Liver (tissue), 9 donors: ENCODE measurements around the gene PAQR9. TPM values are rescaled to one million over a fixed set of nuclear protein-coding genes. Genes with fewer than 3 reads are reported as not detected.

Experiments
- DNase-seq: peaks from one replicate; pipeline ENCODE4 v3.0.0-alpha.2; 2017; ENCODE audit warnings: low spot score
- H3K27ac ChIP-seq, 2 donors: one replicate each; pipeline ENCODE4 v1.7.0; 2013; ENCODE audit warnings: inconsistent platforms in 2 of 2, low read length in 2 of 2, control low read depth in 1 of 2, low read depth in 1 of 2, mild to moderate bottlenecking in 1 of 2
- H3K27me3 ChIP-seq, 4 donors: one replicate each; pipeline versions ENCODE4 v1.6.1 to v1.7.0; 2013; ENCODE audit warnings: low read length in 3 of 4, inconsistent platforms in 1 of 4, mild to moderate bottlenecking in 1 of 4, moderate library complexity in 1 of 4; ENCODE audit not compliant: control insufficient read depth in 4 of 4, insufficient read depth in 4 of 4
- H3K36me3 ChIP-seq, 4 donors: one replicate each; pipeline versions ENCODE4 v1.6.1 to v1.7.0; 2013; ENCODE audit warnings: low read length in 3 of 4, mild to moderate bottlenecking in 3 of 4, low read depth in 1 of 4, moderate library complexity in 1 of 4; ENCODE audit not compliant: control insufficient read depth in 4 of 4, insufficient read depth in 3 of 4
- H3K4me1 ChIP-seq, 4 donors: one replicate each; pipeline versions ENCODE4 v1.6.1 to v1.7.0; 2013; ENCODE audit warnings: low read length in 3 of 4, mild to moderate bottlenecking in 3 of 4, moderate library complexity in 1 of 4; ENCODE audit not compliant: control insufficient read depth in 4 of 4, insufficient read depth in 4 of 4
- H3K4me3 ChIP-seq, 3 donors: one replicate each; pipeline versions ENCODE4 v1.6.1 to v1.7.0; 2013; ENCODE audit warnings: low read length in 3 of 3, control low read depth in 1 of 3, low read depth in 1 of 3, mild to moderate bottlenecking in 1 of 3
- H3K9ac ChIP-seq, 2 donors: one replicate each; pipeline ENCODE4 v1.7.0; 2013; ENCODE audit warnings: low read length in 2 of 2, mild to moderate bottlenecking in 2 of 2, moderate library complexity in 2 of 2, control low read depth in 1 of 2, low read depth in 1 of 2
- H3K9me3 ChIP-seq, 4 donors: one replicate each; pipeline versions ENCODE4 v1.6.1 to v1.7.0; 2013; ENCODE audit warnings: low read length in 3 of 4; ENCODE audit not compliant: control insufficient read depth in 4 of 4
- EGR1 ChIP-seq, 2 donors: IDR thresholded peaks; 2 replicates each; pipeline ENCODE4 v1.6.1; 2016 to 2018; ENCODE audit warnings: antibody characterized with exemption in 2 of 2, low read depth in 2 of 2
- FOXA1 ChIP-seq: IDR thresholded peaks from 2 replicates; pipeline ENCODE4 v1.6.1; 2016; ENCODE audit warnings: antibody characterized with exemption
- FOXA2 ChIP-seq: IDR thresholded peaks from 2 replicates; pipeline ENCODE4 v1.6.1; 2016; ENCODE audit warnings: antibody characterized with exemption
- GABPA ChIP-seq, 2 donors: IDR thresholded peaks in 1 of 2; conservative IDR thresholded peaks in 1 of 2; 2 replicates each; pipeline ENCODE4 v1.6.1; 2016; ENCODE audit warnings: antibody characterized with exemption in 2 of 2, mild to moderate bottlenecking in 1 of 2, moderate library complexity in 1 of 2
- HNF4A ChIP-seq, 2 donors: conservative IDR thresholded peaks; 2 replicates each; pipeline ENCODE4 v1.6.1; 2016; ENCODE audit warnings: antibody characterized with exemption in 2 of 2, mild to moderate bottlenecking in 2 of 2
- HNF4G ChIP-seq: IDR thresholded peaks from 2 replicates; pipeline ENCODE4 v1.6.1; 2016; ENCODE audit warnings: antibody characterized with exemption
- RAD21 ChIP-seq, 2 donors: IDR thresholded peaks; 2 replicates each; pipeline ENCODE4 v1.6.1; 2016; ENCODE audit warnings: antibody characterized with exemption in 2 of 2, mild to moderate bottlenecking in 2 of 2
- RXRA ChIP-seq, 2 donors: IDR thresholded peaks; 2 replicates each; pipeline ENCODE4 v1.6.1; 2017 to 2018; ENCODE audit warnings: antibody characterized with exemption in 2 of 2, mild to moderate bottlenecking in 1 of 2
- SP1 ChIP-seq: IDR thresholded peaks from 2 replicates; pipeline ENCODE4 v1.6.1; 2018; ENCODE audit warnings: antibody characterized with exemption, mild to moderate bottlenecking
- TAF1 ChIP-seq: conservative IDR thresholded peaks from 2 replicates; pipeline ENCODE4 v1.6.1; 2016; ENCODE audit warnings: antibody characterized with exemption, mild to moderate bottlenecking
- YY1 ChIP-seq: IDR thresholded peaks from 2 replicates; pipeline ENCODE4 v1.6.1; 2016; ENCODE audit warnings: antibody characterized with exemption, mild to moderate bottlenecking
- WGBS: extraction: QIAGEN DNeasy Blood & Tissue Kit; methylation state at CpG from one replicate; pipeline ENCODE4 v1.1.7; 2013; 5-methylcytosine and 5-hydroxymethylcytosine counted together
- polyA plus RNA-seq, 2 donors: library from polyadenylated mRNA; stranded (reverse) in 1 of 2; unstranded in 1 of 2; fragments of 200-250 nt in 1 of 2; fragments of >200 nt in 1 of 2; fragmentation: Nextera tagmentation in 1 of 2; extraction: Ambion mirVana in 1 of 2; gene quantifications; one replicate each; pipeline versions ENCODE4 v1.2.1 to v1.2.3, GENCODE V29; 2013 to 2015
- total RNA-seq, 2 donors: library from RNA; depleted of rRNA; stranded (reverse); fragments of >200 nt; gene quantifications; one replicate each; pipeline ENCODE4 v1.2.3, GENCODE V29; 2014
- TF ChIP-seq, protein P1 (sequence below): IDR thresholded peaks from 2 replicates; pipeline ENCODE4 v1.6.1; 2016; ENCODE audit warnings: antibody characterized with exemption, mild to moderate bottlenecking
- TF ChIP-seq, protein P2 (sequence below): IDR thresholded peaks from 2 replicates; pipeline ENCODE4 v1.6.1; 2016; ENCODE audit warnings: antibody characterized with exemption
- TF ChIP-seq, protein P3 (sequence below): IDR thresholded peaks from 2 replicates; pipeline ENCODE4 v1.6.1; 2016; ENCODE audit warnings: antibody characterized with exemption
- donor health status: healthy.
- donor health status: healthy.
- donor health status: healthy.
- donor health status: healthy.
- donor health status: healthy.

The PAQR9 gene
- total and polyA plus RNA-seq, 4 donors: 3.6 to 24.3 (median 12.6) TPM

DNA sequence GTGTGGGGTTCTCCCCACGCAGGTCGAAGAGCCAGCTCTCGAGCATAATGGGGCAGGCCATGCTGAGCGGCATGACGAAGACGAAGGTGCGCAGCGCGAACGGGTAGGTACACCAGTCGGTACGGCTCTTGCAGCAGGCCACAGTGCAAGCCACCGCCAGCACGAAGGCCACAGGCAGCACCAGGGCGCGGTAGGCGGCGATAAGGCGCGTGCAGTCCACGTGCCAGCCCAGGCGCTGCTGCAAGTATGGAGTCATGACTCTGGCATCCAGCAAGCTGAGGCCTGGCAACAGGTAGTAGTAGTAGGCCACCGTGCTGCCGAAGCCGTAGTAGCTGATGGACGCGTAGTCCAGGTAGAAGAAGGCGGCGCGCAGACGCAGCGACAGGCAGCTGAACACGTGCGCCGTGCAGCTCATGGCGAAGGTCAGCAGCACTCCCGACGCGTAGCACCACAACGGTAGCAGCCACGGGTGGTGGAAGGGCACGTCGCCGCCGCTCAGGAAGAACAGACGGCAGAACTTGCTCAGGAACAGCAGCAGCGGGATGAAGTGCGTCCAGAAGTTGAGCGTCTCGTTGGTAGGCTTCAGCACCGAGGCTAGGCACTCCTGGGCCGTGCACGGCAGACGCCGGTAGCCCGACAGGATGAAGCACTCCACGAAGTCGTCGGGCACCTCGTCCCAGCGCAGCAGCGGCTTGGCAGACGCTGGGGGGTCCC, 797 bp downstream of the PAQR9 start:
- H3K27ac ChIP-seq: peak overlapping the region; percentile 51 to 75
- 41% methylated on average over 63 of the region's 63 CpGs for WGBS
- H3K9ac ChIP-seq: no peak overlapping the region
- H3K4me3 ChIP-seq: peak overlapping the region; percentile 50 to 90 (median 64)
- no peaks in the 10 kb centered on the region for H3K27me3 ChIP-seq
- DNase-seq: no peak
- TF ChIP-seq, protein P1, sequence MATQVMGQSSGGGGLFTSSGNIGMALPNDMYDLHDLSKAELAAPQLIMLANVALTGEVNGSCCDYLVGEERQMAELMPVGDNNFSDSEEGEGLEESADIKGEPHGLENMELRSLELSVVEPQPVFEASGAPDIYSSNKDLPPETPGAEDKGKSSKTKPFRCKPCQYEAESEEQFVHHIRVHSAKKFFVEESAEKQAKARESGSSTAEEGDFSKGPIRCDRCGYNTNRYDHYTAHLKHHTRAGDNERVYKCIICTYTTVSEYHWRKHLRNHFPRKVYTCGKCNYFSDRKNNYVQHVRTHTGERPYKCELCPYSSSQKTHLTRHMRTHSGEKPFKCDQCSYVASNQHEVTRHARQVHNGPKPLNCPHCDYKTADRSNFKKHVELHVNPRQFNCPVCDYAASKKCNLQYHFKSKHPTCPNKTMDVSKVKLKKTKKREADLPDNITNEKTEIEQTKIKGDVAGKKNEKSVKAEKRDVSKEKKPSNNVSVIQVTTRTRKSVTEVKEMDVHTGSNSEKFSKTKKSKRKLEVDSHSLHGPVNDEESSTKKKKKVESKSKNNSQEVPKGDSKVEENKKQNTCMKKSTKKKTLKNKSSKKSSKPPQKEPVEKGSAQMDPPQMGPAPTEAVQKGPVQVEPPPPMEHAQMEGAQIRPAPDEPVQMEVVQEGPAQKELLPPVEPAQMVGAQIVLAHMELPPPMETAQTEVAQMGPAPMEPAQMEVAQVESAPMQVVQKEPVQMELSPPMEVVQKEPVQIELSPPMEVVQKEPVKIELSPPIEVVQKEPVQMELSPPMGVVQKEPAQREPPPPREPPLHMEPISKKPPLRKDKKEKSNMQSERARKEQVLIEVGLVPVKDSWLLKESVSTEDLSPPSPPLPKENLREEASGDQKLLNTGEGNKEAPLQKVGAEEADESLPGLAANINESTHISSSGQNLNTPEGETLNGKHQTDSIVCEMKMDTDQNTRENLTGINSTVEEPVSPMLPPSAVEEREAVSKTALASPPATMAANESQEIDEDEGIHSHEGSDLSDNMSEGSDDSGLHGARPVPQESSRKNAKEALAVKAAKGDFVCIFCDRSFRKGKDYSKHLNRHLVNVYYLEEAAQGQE: no peak
- TF ChIP-seq YY1: peak; percentile 80
- peak in 1 of 2 donors; percentile 8 for TF ChIP-seq HNF4A (conservative IDR thresholded peaks at IDR 0.05)
- TF ChIP-seq EGR1 (IDR thresholded peaks at IDR 0.05; ENCODE audit: low read depth in 2 of 2): no peak
- TF ChIP-seq FOXA2: no peak
- no peak for TF ChIP-seq TAF1
- no peak for TF ChIP-seq HNF4G
- no peak for TF ChIP-seq RAD21 (IDR thresholded peaks at IDR 0.05)
- no peak for TF ChIP-seq FOXA1
- TF ChIP-seq, protein P2, sequence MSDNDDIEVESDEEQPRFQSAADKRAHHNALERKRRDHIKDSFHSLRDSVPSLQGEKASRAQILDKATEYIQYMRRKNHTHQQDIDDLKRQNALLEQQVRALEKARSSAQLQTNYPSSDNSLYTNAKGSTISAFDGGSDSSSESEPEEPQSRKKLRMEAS: peak; percentile 87
- no peak for TF ChIP-seq GABPA (IDR thresholded peaks at IDR 0.05 in 1 of 2, conservative IDR thresholded peaks at IDR 0.05 in 1 of 2)
- TF ChIP-seq, protein P3, sequence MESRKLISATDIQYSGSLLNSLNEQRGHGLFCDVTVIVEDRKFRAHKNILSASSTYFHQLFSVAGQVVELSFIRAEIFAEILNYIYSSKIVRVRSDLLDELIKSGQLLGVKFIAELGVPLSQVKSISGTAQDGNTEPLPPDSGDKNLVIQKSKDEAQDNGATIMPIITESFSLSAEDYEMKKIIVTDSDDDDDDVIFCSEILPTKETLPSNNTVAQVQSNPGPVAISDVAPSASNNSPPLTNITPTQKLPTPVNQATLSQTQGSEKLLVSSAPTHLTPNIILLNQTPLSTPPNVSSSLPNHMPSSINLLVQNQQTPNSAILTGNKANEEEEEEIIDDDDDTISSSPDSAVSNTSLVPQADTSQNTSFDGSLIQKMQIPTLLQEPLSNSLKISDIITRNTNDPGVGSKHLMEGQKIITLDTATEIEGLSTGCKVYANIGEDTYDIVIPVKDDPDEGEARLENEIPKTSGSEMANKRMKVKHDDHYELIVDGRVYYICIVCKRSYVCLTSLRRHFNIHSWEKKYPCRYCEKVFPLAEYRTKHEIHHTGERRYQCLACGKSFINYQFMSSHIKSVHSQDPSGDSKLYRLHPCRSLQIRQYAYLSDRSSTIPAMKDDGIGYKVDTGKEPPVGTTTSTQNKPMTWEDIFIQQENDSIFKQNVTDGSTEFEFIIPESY: no peak
- TF ChIP-seq RXRA (IDR thresholded peaks at IDR 0.05): no peak
- TF ChIP-seq SP1: no peak
- no peaks in the 10 kb centered on the region for H3K36me3 ChIP-seq
- H3K9me3 ChIP-seq: no peaks in the 10 kb centered on the region
- peaks cover 4 to 38% (median 30%) of the 10 kb centered on the region in 4 donors for H3K4me1 ChIP-seq

DNA sequence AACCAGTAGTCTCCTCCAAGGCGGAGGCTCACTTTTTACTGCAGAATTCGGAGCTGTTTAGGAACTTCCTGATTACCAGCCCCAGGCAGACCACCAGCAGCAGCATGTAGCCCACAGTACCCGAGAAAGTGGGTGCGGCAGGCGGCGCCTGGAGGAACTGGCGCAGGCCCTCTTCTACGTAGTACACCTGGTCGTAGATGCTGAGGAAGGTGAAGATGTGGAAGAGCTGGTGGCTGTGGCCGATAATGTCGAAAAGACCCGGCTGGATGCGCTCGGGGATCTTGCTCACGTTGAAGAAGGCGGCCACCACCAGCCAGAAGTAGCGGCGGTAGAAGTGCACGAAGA, 1.3 kb downstream of the PAQR9 start:
- Histone ChIP-seq H3K4me1 (peaks cover 4 to 38% (median 32%) of the 10 kb centered on the region in 4 donors), H3K9me3 (no peaks in the 10 kb centered on the region), H3K9ac (no peak overlapping the region), H3K27me3 (no peaks in the 10 kb centered on the region), H3K4me3 (peak overlapping the region; percentile 50 to 90 (median 64)), H3K36me3 (no peaks in the 10 kb centered on the region), H3K27ac (peak overlapping the region; percentile 51 to 75)
- 93% methylated on average over 19 of the region's 19 CpGs for WGBS
- no peak for DNase-seq
- TF ChIP-seq RAD21 (IDR thresholded peaks at IDR 0.05) (no peak), GABPA (IDR thresholded peaks at IDR 0.05 in 1 of 2, conservative IDR thresholded peaks at IDR 0.05 in 1 of 2) (no peak)
